Medulla oblongata (tissue), 1 donor: ENCODE measurements around the gene GRIN3B.

Experiments
- DNase-seq: peaks from one replicate; pipeline ENCODE4 v3.0.0-alpha.2; 2015; ENCODE audit errors: extremely low spot score

The GRIN3B gene

DNA sequence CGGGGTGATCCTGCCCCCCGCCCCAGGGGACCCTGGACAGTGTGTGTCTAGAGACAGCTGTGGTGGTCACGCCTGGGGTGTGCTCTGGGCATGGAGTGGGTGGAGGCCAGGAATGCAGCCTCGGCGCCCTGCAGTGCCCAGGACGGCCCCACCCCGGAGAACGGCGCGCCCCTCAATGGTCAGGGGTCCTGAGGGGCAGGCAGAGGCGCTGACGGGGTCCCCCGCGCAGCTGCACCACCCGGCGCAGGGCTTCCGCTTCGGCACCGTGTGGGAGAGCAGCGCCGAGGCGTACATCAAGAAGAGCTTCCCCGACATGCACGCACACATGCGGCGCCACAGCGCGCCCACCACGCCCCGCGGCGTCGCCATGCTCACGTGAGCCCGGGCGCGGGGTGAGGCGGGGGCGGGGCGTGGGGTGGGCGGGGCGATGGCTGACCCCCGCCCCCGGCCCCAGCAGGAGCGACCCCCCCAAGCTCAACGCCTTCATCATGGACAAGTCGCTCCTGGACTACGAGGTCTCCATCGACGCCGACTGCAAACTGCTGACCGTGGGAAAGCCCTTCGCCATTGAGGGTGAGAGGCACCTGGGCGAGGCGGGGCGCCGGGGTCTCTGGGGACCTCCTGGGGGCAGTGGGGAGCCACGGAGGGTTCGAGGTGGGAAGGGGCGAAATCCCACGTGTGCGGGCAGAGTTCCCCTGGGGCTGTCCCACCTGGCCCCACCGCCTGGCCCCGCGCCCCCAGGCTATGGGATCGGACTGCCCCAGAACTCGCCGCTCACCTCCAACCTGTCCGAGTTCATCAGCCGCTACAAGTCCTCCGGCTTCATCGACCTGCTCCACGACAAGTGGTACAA, 7.4 kb downstream of the GRIN3B start:
- no peak for DNase-seq

- no peak for DNase-seq
Measured at GRCh38 chr19:1008268-1009040, 8.2 kb downstream of the GRIN3B start.

DNA sequence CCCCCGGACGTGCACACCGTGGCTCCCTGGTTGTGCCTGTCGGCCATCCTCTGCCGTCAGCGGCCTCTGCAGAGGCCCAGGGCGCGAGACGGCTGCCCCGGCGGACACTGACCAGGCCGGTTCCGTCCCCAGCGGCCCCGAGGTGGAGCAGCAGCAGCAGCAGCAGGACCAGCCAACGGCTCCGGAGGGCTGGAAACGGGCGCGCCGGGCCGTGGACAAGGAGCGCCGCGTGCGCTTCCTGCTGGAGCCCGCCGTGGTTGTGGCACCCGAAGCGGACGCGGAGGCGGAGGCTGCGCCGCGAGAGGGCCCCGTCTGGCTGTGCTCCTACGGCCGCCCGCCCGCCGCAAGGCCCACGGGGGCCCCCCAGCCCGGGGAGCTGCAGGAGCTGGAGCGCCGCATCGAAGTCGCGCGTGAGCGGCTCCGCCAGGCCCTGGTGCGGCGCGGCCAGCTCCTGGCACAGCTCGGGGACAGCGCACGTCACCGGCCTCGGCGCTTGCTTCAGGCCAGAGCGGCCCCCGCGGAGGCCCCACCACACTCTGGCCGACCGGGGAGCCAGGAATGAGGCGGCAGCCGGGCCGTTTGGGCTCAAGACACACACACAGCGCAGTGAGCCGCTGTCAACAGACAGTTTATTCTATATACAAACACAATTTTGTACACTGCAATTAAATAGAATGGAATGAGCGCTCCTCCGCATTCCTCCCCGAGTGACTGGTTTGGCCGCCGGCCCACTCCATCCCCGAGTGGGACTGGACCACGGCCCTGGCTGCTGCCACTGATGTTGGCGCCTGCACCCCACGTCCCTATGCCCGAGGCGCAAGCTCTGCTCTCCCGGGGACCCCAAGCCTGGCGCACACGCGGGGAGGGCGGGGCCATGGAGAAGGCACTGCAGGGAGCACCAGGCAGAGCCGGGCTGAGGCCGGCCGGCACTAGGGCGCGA, 9.1 kb downstream of the GRIN3B start:
- DNase-seq, result no peak

- DNase-seq, result no peak
Measured at GRCh38 chr19:1009981-1010538, 9.8 kb downstream of the GRIN3B start.

GRCh38 chr19:1010586-1011510, 10.6 kb downstream of the GRIN3B start:
- DNase-seq, result no peak

DNA sequence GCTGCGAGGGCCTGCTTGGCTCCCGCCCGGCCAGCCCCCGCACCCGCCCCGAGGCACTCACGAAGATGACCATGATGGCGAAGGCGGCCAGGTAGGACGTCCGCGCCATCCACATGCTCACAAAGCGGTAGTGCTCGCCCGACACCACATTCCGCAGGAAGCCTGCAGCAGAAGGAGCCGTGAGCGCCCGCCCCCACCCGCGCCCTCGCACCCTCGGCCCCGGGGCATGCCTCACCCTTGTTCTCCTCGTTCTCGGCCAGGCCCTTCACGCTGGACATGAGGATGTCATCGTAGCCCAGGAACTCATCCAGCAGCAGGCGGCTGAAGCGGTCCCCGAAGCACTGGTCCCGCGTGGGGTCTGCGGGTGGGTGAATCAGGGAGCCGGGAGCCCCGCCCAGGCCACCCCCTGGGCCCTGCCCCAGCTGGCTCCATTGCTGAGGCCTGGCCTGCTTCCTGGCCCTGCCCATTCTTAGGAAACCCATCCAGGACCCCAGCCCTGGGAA, 11.7 kb downstream of the GRIN3B start:
- no peak for DNase-seq

DNA sequence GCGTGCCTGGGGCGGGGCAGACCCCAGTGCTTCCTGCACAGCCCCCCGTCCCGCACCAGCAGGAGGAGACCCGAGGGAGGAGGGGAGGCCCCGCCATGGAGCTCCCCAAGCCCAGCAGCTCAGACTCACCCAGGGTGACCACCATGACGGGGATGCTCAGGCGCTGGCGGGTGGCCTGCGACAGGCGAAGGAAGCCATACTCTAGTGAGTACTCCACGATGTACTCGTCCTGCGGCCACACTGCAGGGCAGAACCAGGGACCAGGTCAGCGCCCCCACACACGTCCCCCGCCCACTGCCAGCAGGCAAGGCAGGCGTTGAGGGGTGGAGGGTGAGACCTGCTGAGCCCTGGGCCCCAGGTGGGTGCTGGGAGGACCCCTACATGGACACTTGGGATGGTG, 12.1 kb downstream of the GRIN3B start:
- DNase-seq, result no peak

- no peak for DNase-seq
Measured at GRCh38 chr19:1013218-1013617, 13.0 kb downstream of the GRIN3B start.

- no peak for DNase-seq
Measured at GRCh38 chr19:1014161-1015060, 14.2 kb downstream of the GRIN3B start.

DNA sequence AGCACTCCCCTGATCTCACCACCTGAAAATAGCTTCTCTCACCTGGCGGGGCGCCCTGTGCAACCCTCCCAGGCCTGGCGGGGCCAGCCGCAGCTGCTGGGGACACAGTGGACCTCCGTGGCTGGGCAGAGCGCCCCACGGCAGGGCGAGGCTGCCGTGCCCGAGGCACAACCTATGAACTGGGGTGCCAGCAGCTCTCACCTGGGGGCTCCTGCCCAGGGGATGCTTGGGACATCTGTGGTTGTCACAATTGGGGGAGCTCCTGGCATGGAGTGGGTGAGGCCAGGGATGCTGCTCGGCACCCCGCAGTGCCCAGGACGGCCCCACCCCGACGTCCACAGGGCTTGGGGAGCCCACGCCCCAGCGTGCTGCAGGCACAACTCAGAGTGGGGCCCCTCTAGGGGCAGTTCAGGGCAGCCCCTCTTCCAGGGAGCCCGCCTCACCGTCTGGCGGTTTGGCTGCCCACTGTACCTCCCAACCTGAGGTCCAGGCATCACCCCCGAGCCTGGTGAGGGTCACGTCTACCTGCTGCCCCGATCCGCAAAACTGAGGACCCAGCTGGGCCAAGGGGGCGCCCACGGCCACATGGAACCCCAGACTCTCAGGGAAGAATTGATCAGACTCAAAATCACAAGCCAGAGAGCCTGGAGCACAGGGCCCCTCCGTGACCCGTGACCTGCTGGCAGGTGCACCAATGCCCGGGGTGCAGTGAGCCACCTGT, 15.0 kb downstream of the GRIN3B start:
- no peak for DNase-seq

DNA sequence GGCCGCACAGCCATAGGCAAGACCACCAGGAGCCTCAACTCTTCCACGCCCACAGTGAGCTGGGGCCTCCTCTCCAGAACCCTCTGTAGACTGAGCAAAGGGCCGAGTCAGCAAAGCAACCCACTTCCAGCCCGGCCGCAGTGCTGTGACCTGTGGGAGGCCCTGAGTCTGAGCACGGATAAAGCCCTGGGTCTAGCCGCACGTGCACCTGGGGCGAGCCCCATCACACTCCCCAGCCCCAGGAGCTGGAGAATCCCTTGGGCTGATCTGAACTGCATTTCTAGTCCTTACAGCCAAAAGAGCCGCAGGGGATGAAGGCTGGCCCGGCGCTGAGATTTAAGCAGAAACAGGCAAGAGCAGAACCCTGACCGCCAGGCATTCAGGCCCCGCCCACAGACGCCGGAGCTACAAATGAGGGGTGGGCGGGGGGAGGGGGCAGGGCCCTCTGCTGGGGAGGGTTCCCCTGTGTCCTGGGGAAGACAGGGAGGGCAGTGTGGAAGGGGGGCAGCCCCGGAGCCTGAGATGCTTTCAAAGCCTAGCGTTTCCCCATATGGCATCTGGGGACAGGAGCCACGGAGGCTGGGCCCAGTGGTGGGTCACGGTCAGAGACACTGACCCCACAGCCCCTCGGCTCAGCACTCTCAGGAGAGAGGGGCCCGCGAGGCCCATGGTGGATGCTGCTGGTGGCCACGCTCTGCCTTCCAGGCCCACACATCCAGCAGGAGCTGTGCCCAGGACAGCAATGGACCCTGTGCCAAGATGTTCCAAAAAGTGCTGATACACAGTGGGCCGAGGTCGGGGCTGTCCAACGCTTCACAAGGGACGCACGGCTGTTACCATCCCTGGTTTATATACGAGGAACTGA, 15.8 kb downstream of the GRIN3B start:
- DNase-seq, result no peak

- DNase-seq, result no peak
Measured at GRCh38 chr19:1016647-1017114, 16.5 kb downstream of the GRIN3B start.

- DNase-seq, result no peak
Measured at GRCh38 chr19:1017115-1017905, 17.1 kb downstream of the GRIN3B start.

DNA sequence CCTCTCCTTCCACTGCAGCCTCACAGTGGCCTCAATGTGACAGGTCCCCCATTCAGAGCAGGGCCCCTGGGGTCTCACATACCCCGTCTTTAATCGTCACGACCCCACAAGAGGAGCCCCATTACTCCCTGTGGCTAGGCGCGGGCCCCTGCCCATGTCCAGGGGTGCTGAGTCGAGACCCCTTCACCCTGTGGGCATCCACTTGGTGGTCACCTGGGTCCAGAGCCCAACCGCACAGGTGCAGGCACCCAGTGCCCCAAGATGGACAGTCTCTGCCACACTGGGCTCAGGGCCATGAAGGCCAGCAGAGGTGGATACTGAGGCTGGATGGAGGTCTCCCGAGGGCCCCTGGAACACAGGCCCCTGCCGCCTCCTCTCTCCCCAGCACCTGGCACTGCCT, 17.7 kb downstream of the GRIN3B start:
- DNase-seq, result no peak

- no peak for DNase-seq
Measured at GRCh38 chr19:1018393-1018792, 18.2 kb downstream of the GRIN3B start.

DNA sequence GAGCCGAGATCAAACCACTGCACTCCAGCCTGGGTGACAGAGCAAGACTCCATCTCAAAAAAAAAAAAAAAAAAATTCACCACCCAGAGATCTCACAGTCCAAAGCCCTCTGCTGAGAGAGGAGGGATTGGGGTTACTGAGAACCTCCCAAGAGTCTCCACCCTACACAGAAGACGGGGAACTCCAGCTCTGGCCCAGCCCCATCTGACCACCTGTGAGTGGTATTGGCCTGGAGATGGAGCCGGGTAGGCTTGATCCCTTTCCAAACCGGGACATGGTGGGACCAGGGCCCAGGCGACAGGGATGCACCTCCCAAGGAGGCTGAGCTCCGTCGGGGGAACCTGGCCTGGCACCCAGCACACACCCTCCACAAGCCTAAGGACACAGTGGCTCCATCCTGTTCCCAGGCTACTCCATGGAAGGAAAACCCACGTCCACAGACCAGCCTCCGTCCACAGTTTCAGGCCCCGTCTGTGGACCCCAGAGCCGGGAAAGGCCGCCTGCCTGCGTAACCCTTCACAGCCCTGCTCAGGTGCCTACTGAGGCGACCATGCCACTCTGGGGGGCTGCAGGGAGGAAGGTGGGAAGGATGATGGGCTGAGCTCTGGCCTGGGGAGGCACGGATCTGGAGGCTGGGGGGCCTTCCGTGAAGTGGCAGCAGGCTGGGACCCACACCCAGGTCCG, 18.9 kb downstream of the GRIN3B start:
- DNase-seq, result no peak
